CD4-positive, alpha-beta T cell treated with Interleukin-21 for 1 hour (primary cell): ENCODE data around the gene PRKAR1B.

Source experiments
- DNase-seq: peaks from one replicate; pipeline ENCODE4 v3.0.0-alpha.2; 2020

The PRKAR1B gene

GRCh38 chr7:690478-691360 is 36.4 kb downstream of the PRKAR1B start:
- DNase-seq = no peak

- no peak for DNase-seq
These were observed 41.5 kb downstream of the PRKAR1B start for GRCh38 chr7:685540-685939.

- DNase-seq = no peak
These were observed 42.7 kb downstream of the PRKAR1B start for GRCh38 chr7:684416-684815.

- DNase-seq = no peak
These were observed 43.4 kb downstream of the PRKAR1B start for GRCh38 chr7:683526-684205.

- DNase-seq = no peak
These were observed 44.3 kb downstream of the PRKAR1B start for GRCh38 chr7:682810-683209.

- no peak for DNase-seq
These were observed 45.4 kb downstream of the PRKAR1B start for GRCh38 chr7:681551-682307.

GRCh38 chr7:680411-681127 is 46.5 kb downstream of the PRKAR1B start:
- no peak for DNase-seq

- DNase-seq = no peak
These were observed 50.1 kb downstream of the PRKAR1B start for GRCh38 chr7:676972-677385.

GRCh38 chr7:676246-676971 is 50.7 kb downstream of the PRKAR1B start:
- DNase-seq = no peak

- no peak for DNase-seq
These were observed 52.3 kb downstream of the PRKAR1B start for GRCh38 chr7:674454-675410.

- no peak for DNase-seq
These were observed 53.2 kb downstream of the PRKAR1B start for GRCh38 chr7:673681-674453.

- DNase-seq = no peak
These were observed 54.2 kb downstream of the PRKAR1B start for GRCh38 chr7:672891-673290.

- DNase-seq = no peak
These were observed 55.6 kb downstream of the PRKAR1B start for GRCh38 chr7:671415-672042.

- DNase-seq = no peak
These were observed 56.3 kb downstream of the PRKAR1B start for GRCh38 chr7:670501-671390.

GRCh38 chr7:668958-669357 is 58.1 kb downstream of the PRKAR1B start:
- DNase-seq = no peak

- no peak for DNase-seq
These were observed 58.7 kb downstream of the PRKAR1B start for GRCh38 chr7:668139-668931.

GRCh38 chr7:666454-667292 is 60.4 kb downstream of the PRKAR1B start:
- DNase-seq = no peak
